NB4 (cell line): Measurements from ENCODE around the gene GGCX.

Source experiments
- CTCF ChIP-seq: IDR thresholded peaks from one replicate; pipeline ENCODE4 v1.5.1; 2012; ENCODE audit warnings: low read depth, low read length
- POLR2A ChIP-seq: IDR thresholded peaks from 2 replicates; pipeline ENCODE4 v1.6.1; 2011; ENCODE audit warnings: mild to moderate bottlenecking; ENCODE audit not compliant: insufficient read length; ENCODE audit errors: extremely low read depth

- no peak for TF ChIP-seq POLR2A
- TF ChIP-seq CTCF = peak; percentile 10
These were observed 58.0 kb downstream of the GGCX start for GRCh38 chr2:85503168-85503850.
